Astrocyte of the cerebellum (primary cell): Measurements from ENCODE around the gene SMG7.

Source experiments
- DNase-seq: peaks from one replicate; pipeline ENCODE4 v3.0.0-alpha.2; 2011; ENCODE audit warnings: low read depth
- H3K4me3 ChIP-seq: 2 replicates; pipeline ENCODE4 v1.5.1; 2011; ENCODE audit warnings: mild to moderate bottlenecking, low read depth, low read length, moderate library complexity
- CTCF ChIP-seq: IDR thresholded peaks from 2 replicates; pipeline ENCODE4 v1.5.1; 2012; ENCODE audit warnings: low read length, low read depth, moderate library complexity, mild to moderate bottlenecking; ENCODE audit errors: missing control alignments
- in situ Hi-C: cut with HindIII; loops from 2 replicates; pipeline ENCODE4 v1.10.0; 2017; ENCODE audit warnings: low sequenced_read_pairs

SMG7 gene

GRCh38 chr1:183466781-183467180 lies 5.5 kb upstream of the SMG7 start:
- in situ Hi-C loops = no loop called here
- TF ChIP-seq CTCF = no peak
- H3K4me3 ChIP-seq = no peak overlapping the region
- no peak for DNase-seq

DNA sequence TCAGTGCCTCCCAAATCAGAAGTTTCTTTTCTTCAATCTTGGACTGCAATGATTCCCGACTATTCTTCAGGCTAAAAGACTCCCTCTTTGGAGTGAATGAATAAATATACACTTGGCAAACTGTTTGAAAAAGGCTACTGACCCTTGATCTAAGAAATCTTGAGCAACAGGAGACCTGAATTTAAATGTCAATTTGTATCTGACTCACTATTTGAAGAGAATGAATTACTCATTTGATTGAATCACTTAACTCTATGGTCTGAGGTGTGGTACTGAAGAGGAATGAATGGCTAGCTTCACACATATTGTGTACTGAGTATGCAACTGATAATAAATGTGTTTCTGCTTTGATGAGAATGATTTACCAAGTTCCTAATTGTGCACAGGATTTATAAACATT lies 4.6 kb upstream of the SMG7 start:
- no peak for TF ChIP-seq CTCF
- no peak for DNase-seq
- H3K4me3 ChIP-seq = no peak overlapping the region
- in situ Hi-C loops = no loop called here

GRCh38 chr1:183470147-183470960 lies 1.9 kb upstream of the SMG7 start:
- in situ Hi-C loops = no loop called here
- TF ChIP-seq CTCF = peak; percentile 37
- H3K4me3 ChIP-seq = peak overlapping the region; percentile 79
- no peak for DNase-seq

DNA sequence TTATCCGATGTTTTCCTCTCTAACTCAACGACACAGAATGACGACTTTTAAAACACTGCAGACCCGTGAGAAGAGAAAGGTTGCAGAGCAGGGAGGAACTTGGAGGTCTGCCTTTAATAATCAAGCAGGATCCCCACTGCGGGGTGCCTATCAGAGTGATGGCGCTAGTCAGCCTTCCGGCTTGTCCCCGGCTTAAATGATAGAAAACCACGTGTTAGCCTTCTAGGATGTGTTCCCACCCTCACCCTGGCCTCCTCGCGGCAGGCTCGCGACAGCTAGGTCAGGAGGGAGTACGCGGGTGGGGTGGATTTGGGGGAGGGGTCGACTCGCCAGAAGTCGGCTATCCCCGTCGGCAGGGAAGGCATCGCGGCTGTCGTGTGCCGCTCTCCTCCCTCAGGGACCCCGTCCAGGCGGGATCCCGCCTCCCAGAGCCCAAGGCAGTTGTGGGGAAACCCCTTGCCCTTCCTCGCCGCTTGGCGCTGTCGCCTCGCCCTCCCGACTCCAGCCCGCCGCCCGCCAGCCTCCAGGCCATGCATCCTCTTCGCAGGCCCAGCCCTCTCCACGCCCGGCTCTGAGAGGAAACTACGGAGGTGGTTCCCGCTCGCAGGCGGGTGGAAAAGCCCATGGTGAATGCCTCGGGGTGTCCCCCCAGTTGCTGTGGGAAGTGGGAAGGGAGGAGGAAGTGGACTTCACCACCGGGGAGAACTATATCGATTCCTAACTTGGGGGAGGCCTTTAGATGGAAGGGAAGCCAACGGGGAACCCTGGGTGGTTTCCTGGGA lies 1.1 kb upstream of the SMG7 start:
- in situ Hi-C loops = no loop called here

GRCh38 chr1:183471743-183472487 lies 384 bp upstream of the SMG7 start:
- DNase-seq = peak; percentile 96
- in situ Hi-C loops = no loop called here
- H3K4me3 ChIP-seq = peak overlapping the region; percentile 79
- TF ChIP-seq CTCF = no peak

More for the DNA sequence above, 1.1 kb upstream of the SMG7 start:
- no peak for TF ChIP-seq CTCF
- peak overlapping the region; percentile 79 for H3K4me3 ChIP-seq
- DNase-seq = no peak

- no peak for TF ChIP-seq CTCF
- DNase-seq = no peak
- H3K4me3 ChIP-seq = peak overlapping the region; percentile 79
- in situ Hi-C loops = no loop called here
These were observed 878 bp downstream of the SMG7 start for GRCh38 chr1:183473217-183473536.
